Stimulated activated CD4-positive, alpha-beta T cell treated with anti-CD3 and anti-CD28 coated beads, TNF-alpha, amount 100 ng/mL, for 24 hours (primary cell): ENCODE data around the gene CCDC85B.
"Not testable (repeated sequence)": the region's sequence is repeated elsewhere in the genome, so short reads cannot be mapped to it uniquely, and the experiment has no call there.

ENCODE experiments used
- DNase-seq, 3 experiments: peaks; one replicate each; pipeline ENCODE4 v3.0.0-alpha.2; 2020; ENCODE audit warnings: low read depth in 3 of 3

CCDC85B gene

GRCh38 chr11:65890324-65891218 is at the start of gene CCDC85B:
CCDC85B (plus strand) TSS chr11:65890673; CDS start chr11:65890784, 111 bp downstream.
- DNase-seq: peak; percentile 93 to 99 (median 98)

GRCh38 chr11:65842144-65842543 is 48.3 kb upstream of the CCDC85B start:
- DNase-seq: no peak

- no peak for DNase-seq
Measured at GRCh38 chr11:65843811-65844210, 46.7 kb upstream of the CCDC85B start.

- DNase-seq: no peak
Measured at GRCh38 chr11:65844231-65844872, 46.1 kb upstream of the CCDC85B start.

- no peak for DNase-seq
Measured at GRCh38 chr11:65847746-65848145, 42.7 kb upstream of the CCDC85B start.

- not testable (repeated sequence) for DNase-seq
Measured at GRCh38 chr11:65848693-65849092, 41.8 kb upstream of the CCDC85B start.

- no peak for DNase-seq
Measured at GRCh38 chr11:65849366-65849765, 41.1 kb upstream of the CCDC85B start.

- DNase-seq: no peak
Measured at GRCh38 chr11:65849771-65850216, 40.7 kb upstream of the CCDC85B start.

- DNase-seq: no peak
Measured at GRCh38 chr11:65850217-65851082, 40.0 kb upstream of the CCDC85B start.

- DNase-seq: no peak
Measured at GRCh38 chr11:65851083-65851579, 39.3 kb upstream of the CCDC85B start.

GRCh38 chr11:65851811-65852507 is 38.5 kb upstream of the CCDC85B start:
- no peak for DNase-seq

GRCh38 chr11:65852508-65853245 is 37.8 kb upstream of the CCDC85B start:
- DNase-seq: no peak

- no peak for DNase-seq
Measured at GRCh38 chr11:65853246-65853979, 37.1 kb upstream of the CCDC85B start.

- no peak for DNase-seq
Measured at GRCh38 chr11:65854161-65854592, 36.3 kb upstream of the CCDC85B start.

- no peak for DNase-seq
Measured at GRCh38 chr11:65854852-65855837, 35.3 kb upstream of the CCDC85B start.

- DNase-seq: no peak
Measured at GRCh38 chr11:65855927-65856363, 34.5 kb upstream of the CCDC85B start.

- DNase-seq: peak; percentile 67 to 81 (median 68)
Measured at GRCh38 chr11:65856689-65857499, 33.6 kb upstream of the CCDC85B start.

GRCh38 chr11:65857500-65857852 is 33.0 kb upstream of the CCDC85B start:
- DNase-seq: peak in 1 of 3 experiments; percentile 56
